Epidermal melanocyte (primary cell): ENCODE results near the gene TMEM14A.
"Not testable (repeated sequence)": the region's sequence is repeated elsewhere in the genome, so short reads cannot be mapped to it uniquely, and the experiment has no call there.

Experiments
- DNase-seq: peaks from one replicate; pipeline ENCODE4 v3.0.0; 2011; ENCODE audit warnings: low spot score; ENCODE audit not compliant: insufficient read length

TMEM14A gene

GRCh38 chr6:52657870-52658269 lies 13.0 kb upstream of the TMEM14A start:
- DNase-seq, result no peak

GRCh38 chr6:52661551-52661950 lies 9.4 kb upstream of the TMEM14A start:
- DNase-seq, result no peak

- DNase-seq, result no peak
Observed at GRCh38 chr6:52662031-52662430, 8.9 kb upstream of the TMEM14A start.

DNA sequence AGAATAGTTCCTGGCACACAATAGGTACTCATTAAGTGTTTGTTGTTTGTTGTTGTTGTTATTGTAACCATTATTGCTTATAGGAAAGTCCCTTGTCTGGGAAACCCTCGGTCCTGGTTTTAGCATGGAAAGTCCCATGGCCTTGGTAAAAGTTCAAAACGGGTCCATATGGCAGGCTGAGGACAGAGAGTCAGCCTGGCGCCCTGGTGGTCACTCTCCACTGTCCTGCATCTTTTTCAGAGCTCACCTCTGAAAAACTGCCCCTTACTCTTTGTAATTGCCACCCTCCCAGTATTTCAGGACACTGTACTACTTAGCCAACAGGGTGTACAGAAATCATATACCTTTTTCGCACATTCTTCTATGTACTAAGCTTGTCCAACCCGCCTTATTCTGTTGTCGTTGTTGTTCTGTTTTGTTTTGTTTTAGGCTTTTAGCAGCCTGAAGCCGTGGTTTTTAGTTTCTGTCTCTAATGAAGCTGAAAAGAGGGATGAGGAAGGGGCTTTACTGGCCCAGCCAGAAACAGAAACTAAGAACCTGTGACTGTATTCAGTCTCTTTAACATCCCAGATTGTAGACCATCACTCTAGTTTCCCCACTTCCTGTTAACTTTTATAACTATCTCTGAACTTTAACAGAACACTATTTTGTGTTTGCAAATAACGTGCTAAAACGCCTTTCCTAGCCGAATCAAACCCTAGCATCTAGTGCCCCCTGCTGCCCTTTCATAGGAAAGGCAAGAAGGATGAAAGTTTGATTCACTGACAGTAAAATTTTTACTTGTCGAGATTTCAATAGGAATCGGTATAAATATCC lies 7.6 kb upstream of the TMEM14A start:
- DNase-seq, result peak; percentile 67

DNA sequence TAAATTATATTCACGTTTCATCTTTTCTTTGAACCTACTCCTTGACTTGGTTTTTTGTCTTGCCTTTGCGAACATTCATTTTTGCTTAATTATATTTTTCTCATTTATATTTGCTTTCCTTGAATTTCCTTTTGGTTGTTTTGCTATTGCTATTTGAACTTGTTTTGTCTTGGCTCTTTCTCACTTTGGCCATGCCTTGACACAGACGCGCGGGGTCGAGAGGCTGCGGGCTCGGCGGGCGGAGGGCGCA lies 7.1 kb upstream of the TMEM14A start:
- no peak for DNase-seq

- peak; percentile 96 for DNase-seq
Observed at GRCh38 chr6:52664186-52664990, 6.5 kb upstream of the TMEM14A start.

DNA sequence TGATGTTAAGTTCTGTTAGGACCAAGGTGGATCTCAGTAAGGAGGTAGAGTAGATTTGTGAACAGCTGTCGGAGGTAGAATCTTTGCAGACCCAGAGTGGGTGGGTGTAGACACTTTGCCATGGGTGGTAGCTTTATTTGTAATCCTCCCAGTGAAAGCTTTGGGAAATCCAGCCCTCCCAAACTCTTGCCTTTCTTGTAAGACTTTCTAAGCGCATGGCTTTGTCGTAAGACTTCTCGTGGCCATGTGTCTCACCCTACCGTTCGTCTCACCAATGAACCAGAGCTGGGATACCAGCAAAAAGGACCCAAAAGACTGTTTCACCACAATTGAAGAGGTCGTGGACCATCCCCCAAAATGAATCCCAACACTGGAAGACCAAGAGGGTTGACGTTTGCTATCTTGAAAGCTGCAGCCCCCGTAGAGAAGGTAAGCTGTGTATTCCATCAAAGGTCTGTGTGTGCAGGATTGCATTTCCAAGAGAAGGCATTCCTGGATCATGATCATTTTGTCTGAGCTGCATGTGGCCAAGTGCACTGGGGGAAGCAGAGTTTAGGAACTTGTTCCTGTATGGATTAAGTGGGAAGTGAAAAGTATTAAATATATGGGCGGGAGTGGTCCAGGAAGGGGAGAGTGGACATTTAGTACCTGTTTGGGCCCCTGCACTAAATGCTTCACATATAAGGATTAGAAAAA lies 5.8 kb upstream of the TMEM14A start:
- no peak for DNase-seq

GRCh38 chr6:52666071-52666470 lies 4.8 kb upstream of the TMEM14A start:
- DNase-seq, result no peak

DNA sequence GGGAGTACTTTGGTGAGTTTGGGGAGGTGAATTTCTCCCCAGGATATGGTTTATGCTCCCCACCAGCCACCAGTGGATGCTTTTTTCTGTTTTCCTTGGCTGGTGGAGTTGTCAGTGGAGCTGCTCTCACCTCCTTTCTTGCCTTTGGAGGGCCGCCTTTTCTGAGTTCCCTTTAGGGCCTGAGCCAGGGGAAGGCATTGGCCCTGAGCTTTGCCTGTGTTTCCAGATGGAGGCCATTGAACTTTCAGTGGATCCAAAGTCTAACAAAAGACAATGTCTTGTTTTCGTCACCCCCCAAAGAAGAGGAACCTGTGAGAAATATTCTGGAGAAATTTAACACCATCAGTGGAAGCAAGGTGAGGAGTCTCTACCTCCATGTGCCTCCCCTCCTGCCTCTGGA lies 4.4 kb upstream of the TMEM14A start:
- no peak for DNase-seq

GRCh38 chr6:52667572-52667971 lies 3.3 kb upstream of the TMEM14A start:
- DNase-seq, result no peak

DNA sequence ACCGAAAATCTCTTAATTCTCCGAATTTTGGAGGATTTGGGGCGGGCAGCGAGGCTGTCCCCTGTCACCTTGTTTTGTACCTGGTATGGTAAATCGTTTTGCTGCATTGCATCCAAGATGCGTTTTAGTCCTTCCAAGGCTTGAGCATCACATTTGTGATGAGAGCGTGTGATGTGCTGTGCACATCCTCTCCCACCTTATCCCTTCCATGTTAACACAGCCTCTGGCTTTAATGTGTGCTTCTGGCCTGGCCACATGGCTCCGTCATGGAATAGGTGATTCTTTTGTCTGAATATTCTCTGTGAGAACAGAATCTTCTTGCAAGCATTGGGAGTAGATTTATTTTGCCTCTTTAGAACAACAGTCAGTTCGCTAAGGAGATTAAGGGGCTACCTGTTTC lies 763 bp downstream of the TMEM14A start:
- no peak for DNase-seq

DNA sequence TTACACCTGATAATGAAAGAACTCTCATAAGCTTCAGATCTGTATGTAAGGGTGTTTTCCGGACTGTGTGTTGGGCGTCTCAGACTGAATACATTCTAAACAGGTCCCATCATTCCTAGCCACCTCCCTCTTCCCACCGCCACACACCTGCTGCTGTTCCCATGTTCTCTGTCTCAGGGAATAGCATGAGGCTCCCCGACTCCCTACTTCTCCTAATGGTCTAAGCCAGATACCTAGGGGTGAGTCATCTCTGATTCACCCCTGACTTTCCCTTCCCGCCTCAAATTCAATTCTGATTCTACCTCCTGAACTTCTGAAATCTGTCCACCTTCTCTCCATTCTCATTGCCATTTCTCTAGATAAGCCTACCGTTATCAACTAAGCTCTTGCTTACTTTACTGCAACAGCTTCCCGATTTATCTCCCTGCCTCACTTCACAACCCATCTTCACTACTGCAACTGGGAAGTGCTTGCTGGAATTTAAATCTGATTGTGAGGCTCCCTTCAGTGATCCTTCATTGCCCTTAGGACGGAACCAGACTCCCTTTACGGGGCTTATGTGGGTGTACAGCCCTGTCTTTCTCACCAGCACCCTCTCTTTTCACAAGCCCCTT lies 1.6 kb downstream of the TMEM14A start:
- no peak for DNase-seq

- no peak for DNase-seq
Observed at GRCh38 chr6:52674666-52675065, 3.8 kb downstream of the TMEM14A start.

- no peak for DNase-seq
Observed at GRCh38 chr6:52675372-52675771, 4.5 kb downstream of the TMEM14A start.

DNA sequence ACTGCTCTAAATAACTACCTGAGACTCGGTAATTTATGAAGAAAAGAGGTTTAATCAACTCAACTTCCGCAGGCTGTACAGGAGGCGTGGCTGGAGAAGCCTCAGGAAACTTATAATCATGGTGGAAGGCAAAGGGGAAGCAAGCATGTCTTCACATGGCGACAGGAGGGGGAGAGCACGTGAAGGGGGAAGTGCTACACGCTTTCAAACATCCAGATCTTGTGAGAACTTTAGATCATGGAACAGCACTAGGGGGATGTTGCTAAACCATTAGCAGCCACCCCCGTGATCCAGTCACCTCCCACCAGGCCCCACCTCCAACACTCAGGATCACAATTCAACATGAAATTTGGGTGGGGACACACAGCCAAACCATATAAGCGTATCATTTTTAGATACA lies 5.7 kb downstream of the TMEM14A start:
- DNase-seq, result not testable (repeated sequence)

DNA sequence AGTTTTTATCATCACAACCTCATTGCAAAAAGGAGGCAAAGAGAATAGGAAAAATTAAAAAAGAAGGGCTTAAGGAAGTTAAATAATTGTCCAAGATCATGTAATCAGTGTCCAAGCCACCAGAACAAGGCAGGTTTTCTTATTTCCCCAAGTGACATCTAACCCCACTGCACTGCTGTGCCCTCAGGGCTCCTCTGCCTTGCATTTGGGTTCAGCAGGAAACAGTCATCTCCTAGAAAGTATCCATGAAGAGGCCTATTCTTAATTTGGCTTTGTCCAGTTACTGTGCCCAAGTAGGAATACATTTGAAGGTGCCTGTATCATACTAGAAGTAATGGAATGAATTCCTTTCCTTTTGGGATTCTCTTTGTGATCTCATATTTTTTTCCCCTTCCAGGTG lies 10.5 kb downstream of the TMEM14A start:
- no peak for DNase-seq

DNA sequence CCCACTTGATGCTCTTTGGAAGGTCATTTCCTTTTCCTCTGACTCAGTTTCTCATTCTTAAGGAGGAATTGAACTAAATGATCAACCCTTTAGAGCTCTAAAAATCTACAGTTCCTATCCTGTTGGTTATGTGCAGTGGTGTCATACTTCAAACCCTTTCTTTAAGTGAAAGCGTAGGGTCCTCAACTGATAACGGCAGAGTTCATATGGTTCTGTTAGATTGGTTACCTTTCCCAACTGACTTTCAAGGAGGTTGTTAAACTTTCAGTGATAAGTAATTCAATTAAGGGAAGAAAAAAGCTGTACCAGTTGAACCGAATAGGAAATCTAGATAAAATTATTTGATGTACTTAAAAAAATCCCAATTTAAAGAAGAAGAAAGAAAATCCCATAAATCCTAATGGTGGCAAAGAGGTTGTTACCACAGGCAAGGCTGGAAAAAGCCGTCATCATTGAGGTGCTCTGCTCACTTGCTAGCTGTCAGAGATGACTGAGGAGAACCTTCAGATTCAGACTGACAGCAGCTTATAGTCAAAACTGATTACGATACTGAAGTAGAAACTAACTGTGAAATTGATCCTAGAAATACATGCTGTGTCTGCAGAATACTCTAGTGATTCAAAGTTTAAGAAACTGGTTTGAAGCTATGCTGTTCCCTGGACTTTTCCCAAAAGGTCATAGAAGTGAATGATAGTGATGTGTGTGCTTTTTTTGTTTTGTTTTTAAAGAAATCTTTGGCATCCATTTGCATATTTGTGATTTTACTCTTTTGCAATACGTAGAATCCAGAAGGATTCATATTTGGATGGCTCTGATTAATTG lies 16.2 kb downstream of the TMEM14A start:
- no peak for DNase-seq

DNA sequence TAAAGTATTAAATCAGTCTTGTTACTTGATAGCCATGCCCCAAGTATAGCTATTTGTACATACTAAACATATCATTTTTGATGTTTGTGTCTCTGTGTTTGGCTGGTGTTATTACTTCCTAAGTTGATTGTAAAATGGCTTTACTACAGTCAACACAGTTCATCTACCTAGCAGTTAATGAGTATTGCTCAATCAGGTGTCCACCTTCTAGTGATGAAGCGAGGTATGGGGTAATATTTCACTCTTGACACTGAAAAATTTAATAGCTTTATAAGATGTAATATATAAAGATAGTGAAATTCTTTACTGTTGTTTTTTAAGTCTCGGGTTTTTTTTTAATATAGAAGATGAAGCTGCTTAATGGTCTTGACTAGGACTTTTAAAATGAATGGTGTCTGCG lies 18.9 kb downstream of the TMEM14A start:
- DNase-seq, result no peak

GRCh38 chr6:52691718-52692117 lies 20.8 kb downstream of the TMEM14A start:
- no peak for DNase-seq

- no peak for DNase-seq
Observed at GRCh38 chr6:52693773-52694172, 22.9 kb downstream of the TMEM14A start.

- no peak for DNase-seq
Observed at GRCh38 chr6:52694404-52694803, 23.5 kb downstream of the TMEM14A start.
